Measurements from ENCODE around the gene ABCA6.

Gene ABCA6

DNA sequence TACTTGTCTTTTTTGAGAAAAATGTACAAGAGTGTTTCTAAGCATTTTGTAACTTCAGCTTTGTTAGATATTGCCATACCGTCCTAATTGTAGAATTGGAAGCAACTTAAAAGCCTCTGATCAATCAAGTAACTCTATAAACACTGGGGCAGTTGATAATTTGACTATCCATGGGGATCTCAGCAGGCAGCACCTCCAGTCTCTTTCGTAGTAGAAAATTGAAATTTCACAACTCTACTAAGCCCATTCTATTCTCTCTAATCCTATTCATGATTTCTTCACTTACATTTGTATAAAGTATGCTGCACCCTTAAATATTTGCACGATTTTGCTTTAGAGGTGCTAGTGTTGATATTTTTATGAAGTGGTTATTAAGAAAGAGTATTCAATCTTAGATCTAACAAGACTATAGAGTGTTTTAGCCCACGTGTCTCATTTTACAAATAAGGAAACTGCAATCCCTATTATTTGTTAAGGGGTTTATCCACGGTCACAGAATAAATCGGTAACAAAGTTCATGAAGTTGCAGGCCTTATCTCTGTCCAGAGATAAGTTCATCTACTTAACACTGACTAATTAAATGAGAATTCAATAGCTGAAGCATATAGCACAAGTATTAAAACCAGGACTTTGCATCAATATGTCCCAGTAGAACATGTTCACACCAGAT is 10.9 kb downstream of the ABCA6 start:
- no peak overlapping the region for H3K27ac ChIP-seq (ENCODE audit: low read length)
- no peaks in the 10 kb centered on the region for H3K27me3 ChIP-seq (ENCODE audit: insufficient read depth, low read length)
- no peaks in the 10 kb centered on the region for H3K9me3 ChIP-seq (ENCODE audit: insufficient read depth, low read depth, low read length)
- H3K36me3 ChIP-seq (ENCODE audit: insufficient read depth, low read depth, low read length): no peaks in the 10 kb centered on the region
- no peak overlapping the region for H3K9ac ChIP-seq (ENCODE audit: low read depth, low read length)
- no peaks in the 10 kb centered on the region for H3K4me1 ChIP-seq (ENCODE audit: insufficient read depth, low read length)
- no peak overlapping the region for H3K4me3 ChIP-seq (ENCODE audit: low read length)

- Histone ChIP-seq H3K9me3 (ENCODE audit: insufficient read depth, low read depth, low read length) (no peaks in the 10 kb centered on the region), H3K4me1 (ENCODE audit: insufficient read depth, low read length) (no peaks in the 10 kb centered on the region), H3K4me3 (ENCODE audit: low read length) (no peak overlapping the region), H3K27me3 (ENCODE audit: insufficient read depth, low read length) (no peaks in the 10 kb centered on the region), H3K27ac (ENCODE audit: low read length) (no peak overlapping the region), H3K36me3 (ENCODE audit: insufficient read depth, low read depth, low read length) (no peaks in the 10 kb centered on the region), H3K9ac (ENCODE audit: low read depth, low read length) (no peak overlapping the region)
Measured at GRCh38 chr17:69123626-69124025, 18.1 kb downstream of the ABCA6 start.

DNA sequence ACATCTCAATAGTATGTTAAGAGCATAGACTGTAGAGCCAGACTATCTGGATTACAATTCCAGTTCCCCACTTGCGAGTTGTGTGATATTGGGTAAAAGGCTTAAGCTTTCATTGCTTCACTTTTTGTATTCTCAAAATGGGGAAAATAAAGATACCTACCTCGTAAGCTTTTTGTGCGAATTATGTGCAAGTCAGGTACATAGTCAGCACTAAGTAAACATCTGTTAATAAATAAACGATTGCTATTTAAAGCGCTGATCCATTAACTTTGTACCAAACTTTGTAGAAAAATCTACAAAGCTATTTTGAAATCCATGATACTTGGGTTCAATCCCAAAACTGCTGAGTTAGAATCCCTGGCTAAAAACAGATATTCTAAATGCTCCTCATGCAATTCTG is 19.6 kb downstream of the ABCA6 start:
- H3K4me3 ChIP-seq (ENCODE audit: low read length): no peak overlapping the region
- H3K27me3 ChIP-seq (ENCODE audit: insufficient read depth, low read length): no peaks in the 10 kb centered on the region
- H3K9me3 ChIP-seq (ENCODE audit: insufficient read depth, low read depth, low read length): no peaks in the 10 kb centered on the region
- H3K4me1 ChIP-seq (ENCODE audit: insufficient read depth, low read length): no peaks in the 10 kb centered on the region
- no peak overlapping the region for H3K27ac ChIP-seq (ENCODE audit: low read length)
- no peaks in the 10 kb centered on the region for H3K36me3 ChIP-seq (ENCODE audit: insufficient read depth, low read depth, low read length)
- H3K9ac ChIP-seq (ENCODE audit: low read depth, low read length): no peak overlapping the region

GRCh38 chr17:69117855-69118784 is 23.6 kb downstream of the ABCA6 start:
- Histone ChIP-seq H3K4me3 (ENCODE audit: low read length) (no peak overlapping the region), H3K9ac (ENCODE audit: low read depth, low read length) (no peak overlapping the region), H3K9me3 (ENCODE audit: insufficient read depth, low read depth, low read length) (no peaks in the 10 kb centered on the region), H3K27me3 (ENCODE audit: insufficient read depth, low read length) (no peaks in the 10 kb centered on the region), H3K4me1 (ENCODE audit: insufficient read depth, low read length) (no peaks in the 10 kb centered on the region), H3K36me3 (ENCODE audit: insufficient read depth, low read depth, low read length) (no peaks in the 10 kb centered on the region), H3K27ac (ENCODE audit: low read length) (no peak overlapping the region)

DNA sequence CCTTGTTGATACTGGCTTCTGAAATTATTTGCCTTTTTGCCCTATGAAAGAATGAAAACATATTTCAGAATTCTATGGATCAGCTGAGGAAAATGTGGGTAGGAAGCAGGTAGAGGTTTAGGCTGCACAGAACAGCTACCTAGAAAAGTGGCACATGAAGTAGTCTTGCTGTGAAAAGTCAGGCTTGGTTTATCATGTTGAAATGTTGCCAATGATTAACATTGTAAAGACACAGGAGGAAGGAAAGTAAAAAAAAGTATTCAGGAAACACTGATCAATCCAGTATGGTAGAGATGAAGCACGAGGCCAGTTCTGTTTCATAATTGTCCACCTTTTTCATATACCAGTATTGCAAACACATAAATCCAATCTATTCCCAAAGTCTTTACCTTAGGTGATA is 29.9 kb downstream of the ABCA6 start:
- H3K27ac ChIP-seq (ENCODE audit: low read length): no peak overlapping the region
- no peak overlapping the region for H3K4me3 ChIP-seq (ENCODE audit: low read length)
- H3K27me3 ChIP-seq (ENCODE audit: insufficient read depth, low read length): no peaks in the 10 kb centered on the region
- H3K4me1 ChIP-seq (ENCODE audit: insufficient read depth, low read length): no peaks in the 10 kb centered on the region
- no peak overlapping the region for H3K9ac ChIP-seq (ENCODE audit: low read depth, low read length)
- no peaks in the 10 kb centered on the region for H3K36me3 ChIP-seq (ENCODE audit: insufficient read depth, low read depth, low read length)
- H3K9me3 ChIP-seq (ENCODE audit: insufficient read depth, low read depth, low read length): no peaks in the 10 kb centered on the region

DNA sequence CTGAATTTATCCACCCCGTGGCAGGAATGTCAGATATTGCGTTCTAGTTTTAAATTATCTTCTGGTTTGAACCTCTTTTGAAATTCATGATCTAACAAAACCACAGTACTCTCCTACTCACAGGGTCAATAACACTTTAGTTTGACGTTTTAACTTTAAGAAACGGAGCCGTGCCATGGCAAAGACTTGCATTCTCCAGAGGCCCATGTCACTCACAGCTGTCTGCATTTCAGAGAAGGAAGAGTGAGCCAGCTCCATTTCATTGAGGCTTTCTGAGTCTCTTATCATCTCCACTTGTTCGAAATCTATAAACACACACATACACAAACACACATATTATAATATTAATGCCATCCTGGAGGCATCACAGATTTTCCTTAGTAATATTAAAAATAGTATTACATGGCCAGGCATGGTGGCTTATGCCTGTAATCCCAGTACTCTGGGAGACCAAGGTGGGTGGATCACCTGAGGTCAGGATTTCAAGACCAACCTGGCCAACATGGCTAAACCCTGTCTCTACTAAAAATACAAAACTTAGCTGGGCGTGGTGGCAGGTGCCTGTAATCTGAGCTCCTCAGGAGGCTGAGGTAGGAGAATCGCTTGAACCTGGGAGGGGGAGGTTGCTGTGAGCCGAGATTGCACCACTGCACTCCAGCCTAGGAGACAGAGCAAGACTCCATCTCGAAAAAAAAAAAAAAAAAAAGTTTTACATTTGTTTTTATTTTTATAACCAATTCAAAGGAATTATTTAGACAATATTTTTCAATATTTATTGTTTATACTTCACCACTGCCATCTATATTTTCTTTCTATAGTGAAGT is 35.6 kb downstream of the ABCA6 start:
- Histone ChIP-seq H3K27ac (ENCODE audit: low read length) (no peak overlapping the region), H3K9ac (ENCODE audit: low read depth, low read length) (no peak overlapping the region), H3K27me3 (ENCODE audit: insufficient read depth, low read length) (no peaks in the 10 kb centered on the region), H3K4me1 (ENCODE audit: insufficient read depth, low read length) (no peaks in the 10 kb centered on the region), H3K9me3 (ENCODE audit: insufficient read depth, low read depth, low read length) (no peaks in the 10 kb centered on the region), H3K36me3 (ENCODE audit: insufficient read depth, low read depth, low read length) (no peaks in the 10 kb centered on the region), H3K4me3 (ENCODE audit: low read length) (no peak overlapping the region)

- H3K36me3 ChIP-seq (ENCODE audit: insufficient read depth, low read depth, low read length): no peaks in the 10 kb centered on the region
- H3K4me3 ChIP-seq (ENCODE audit: low read length): no peak overlapping the region
Measured at GRCh38 chr17:69103557-69104233, 38.0 kb downstream of the ABCA6 start.

GRCh38 chr17:69098625-69099024 is 43.1 kb downstream of the ABCA6 start:
- Histone ChIP-seq H3K9me3 (ENCODE audit: insufficient read depth, low read depth, low read length) (no peaks in the 10 kb centered on the region), H3K27me3 (ENCODE audit: insufficient read depth, low read length) (no peaks in the 10 kb centered on the region), H3K4me3 (ENCODE audit: low read length) (no peak overlapping the region), H3K9ac (ENCODE audit: low read depth, low read length) (no peak overlapping the region), H3K27ac (ENCODE audit: low read length) (no peak overlapping the region), H3K36me3 (ENCODE audit: insufficient read depth, low read depth, low read length) (no peaks in the 10 kb centered on the region), H3K4me1 (ENCODE audit: insufficient read depth, low read length) (no peaks in the 10 kb centered on the region)

More at GRCh38 chr17:69103557-69104233, 38.0 kb downstream of the ABCA6 start:
- no peak overlapping the region for H3K9ac ChIP-seq (ENCODE audit: low read depth, low read length)
- H3K27ac ChIP-seq (ENCODE audit: low read length): no peak overlapping the region
- H3K9me3 ChIP-seq (ENCODE audit: insufficient read depth, low read depth, low read length): no peaks in the 10 kb centered on the region
- H3K4me1 ChIP-seq (ENCODE audit: insufficient read depth, low read length): no peaks in the 10 kb centered on the region
- no peaks in the 10 kb centered on the region for H3K27me3 ChIP-seq (ENCODE audit: insufficient read depth, low read length)

DNA sequence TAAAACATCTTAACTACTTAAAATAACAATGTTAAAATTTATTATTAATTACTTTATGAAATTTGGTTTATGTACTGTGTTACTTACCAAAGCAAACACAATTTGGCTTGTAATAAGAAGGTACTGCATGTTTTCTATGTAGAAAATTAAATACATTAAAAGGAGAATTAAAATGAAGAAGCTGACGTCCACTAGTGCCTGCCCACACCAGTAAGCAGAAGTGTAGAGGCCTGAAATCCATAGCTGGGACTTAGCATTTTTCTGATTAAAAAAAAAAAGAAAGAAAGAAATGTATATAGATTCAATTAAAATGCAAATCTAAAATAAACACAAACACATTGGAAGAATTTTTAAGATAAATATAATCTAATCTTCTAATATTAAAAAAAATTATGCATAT is 45.2 kb downstream of the ABCA6 start:
- Histone ChIP-seq H3K36me3 (ENCODE audit: insufficient read depth, low read depth, low read length) (no peaks in the 10 kb centered on the region), H3K27me3 (ENCODE audit: insufficient read depth, low read length) (no peaks in the 10 kb centered on the region), H3K4me3 (ENCODE audit: low read length) (no peak overlapping the region), H3K4me1 (ENCODE audit: insufficient read depth, low read length) (no peaks in the 10 kb centered on the region), H3K27ac (ENCODE audit: low read length) (no peak overlapping the region), H3K9ac (ENCODE audit: low read depth, low read length) (no peak overlapping the region), H3K9me3 (ENCODE audit: insufficient read depth, low read depth, low read length) (no peaks in the 10 kb centered on the region)

GRCh38 chr17:69093995-69094394 is 47.7 kb downstream of the ABCA6 start:
- H3K36me3 ChIP-seq (ENCODE audit: insufficient read depth, low read depth, low read length): no peaks in the 10 kb centered on the region
- H3K4me3 ChIP-seq (ENCODE audit: low read length): no peak overlapping the region
- H3K4me1 ChIP-seq (ENCODE audit: insufficient read depth, low read length): no peaks in the 10 kb centered on the region
- no peaks in the 10 kb centered on the region for H3K27me3 ChIP-seq (ENCODE audit: insufficient read depth, low read length)
- no peaks in the 10 kb centered on the region for H3K9me3 ChIP-seq (ENCODE audit: insufficient read depth, low read depth, low read length)
- H3K27ac ChIP-seq (ENCODE audit: low read length): no peak overlapping the region
- H3K9ac ChIP-seq (ENCODE audit: low read depth, low read length): no peak overlapping the region

DNA sequence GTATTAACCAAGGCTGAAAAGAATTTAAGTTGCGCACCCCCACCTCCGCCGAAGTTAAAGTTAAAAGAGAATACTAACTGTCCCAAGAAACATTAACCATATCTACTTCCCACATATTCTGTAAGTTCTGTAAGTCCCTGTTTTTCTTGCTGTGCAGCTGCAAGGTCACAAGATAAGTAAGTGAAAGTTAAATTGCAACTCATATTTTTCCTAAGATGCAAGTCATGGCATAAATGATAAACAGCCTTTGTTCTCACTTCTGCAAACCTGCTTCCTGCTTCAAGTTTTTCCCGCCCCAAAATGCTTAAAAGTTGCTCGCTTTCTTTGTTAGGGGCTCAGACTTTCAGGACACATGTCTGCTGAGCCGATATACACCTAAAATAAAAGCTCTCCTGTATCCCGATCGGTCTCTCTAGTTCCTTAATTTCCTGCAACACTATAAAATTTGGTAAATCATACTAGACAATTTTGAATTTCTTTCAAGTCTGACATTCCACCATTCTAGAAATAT is 48.4 kb downstream of the ABCA6 start:
- Histone ChIP-seq H3K4me3 (ENCODE audit: low read length) (no peak overlapping the region), H3K27ac (ENCODE audit: low read length) (no peak overlapping the region), H3K36me3 (ENCODE audit: insufficient read depth, low read depth, low read length) (no peaks in the 10 kb centered on the region), H3K4me1 (ENCODE audit: insufficient read depth, low read length) (no peaks in the 10 kb centered on the region), H3K27me3 (ENCODE audit: insufficient read depth, low read length) (no peaks in the 10 kb centered on the region), H3K9me3 (ENCODE audit: insufficient read depth, low read depth, low read length) (no peaks in the 10 kb centered on the region), H3K9ac (ENCODE audit: low read depth, low read length) (no peak overlapping the region)

Measured in iPS-20b (cell line).